ENCODE data around the gene P3H2. TPM values are rescaled to one million over a fixed set of nuclear protein-coding genes. Genes with fewer than 3 reads are reported as not detected.

The P3H2 gene
- total and polyA plus RNA-seq, 7 donors = 0.24 to 3.4 (median 1.2) TPM

- H3K27me3 ChIP-seq (ENCODE audit: insufficient read depth in 3 of 3, low read length in 2 of 3) = peaks cover 0 to 6% (median 0%) of the 10 kb centered on the region in 3 donors
- no peaks in the 10 kb centered on the region for H3K9me3 ChIP-seq
- H3K4me1 ChIP-seq = no peaks in the 10 kb centered on the region
- no peak overlapping the region for H3K27ac ChIP-seq
- H3K36me3 ChIP-seq (ENCODE audit: insufficient read depth in 1 of 2, low read depth in 1 of 2) = no peaks in the 10 kb centered on the region
- TF ChIP-seq CTCF (IDR thresholded peaks at IDR 0.05) = no peak
- DNase-seq (no peak), ATAC-seq (no peak)
- no peak overlapping the region for H3K4me3 ChIP-seq
- intact Hi-C loops (cut with DNase I) = no loop called here
- 82 to 85% (median 83%) methylated on average over 6 of the region's 6 CpGs for WGBS, 3 donors
Observed at GRCh38 chr3:190012784-190013183, 107.9 kb downstream of the P3H2 start.

DNA sequence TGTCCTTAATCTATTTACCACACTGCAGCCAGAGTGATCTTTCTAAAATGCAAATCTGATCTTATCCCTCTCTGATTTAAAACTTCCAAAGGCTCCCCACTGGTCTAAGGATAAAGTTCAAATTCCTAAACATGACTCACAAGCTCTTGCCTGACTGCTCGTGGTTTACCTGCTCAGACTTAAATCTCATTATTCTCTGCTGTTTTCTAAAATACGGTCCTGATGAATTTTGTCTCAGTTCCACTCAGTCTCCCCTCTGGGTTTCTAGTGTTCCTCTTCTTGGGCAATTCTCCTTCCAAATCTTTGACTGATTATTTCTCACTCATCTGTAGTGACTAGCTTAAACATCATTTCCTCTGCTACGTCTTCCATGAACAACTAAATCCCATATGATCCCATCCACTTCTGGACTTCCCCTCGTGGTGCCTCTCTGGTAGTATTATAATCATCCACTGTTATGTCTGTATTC lies 108.3 kb downstream of the P3H2 start:
- no peaks in the 10 kb centered on the region for H3K4me1 ChIP-seq
- TF ChIP-seq CTCF (IDR thresholded peaks at IDR 0.05) = no peak
- peaks cover 0 to 6% (median 0%) of the 10 kb centered on the region in 3 donors for H3K27me3 ChIP-seq (ENCODE audit: insufficient read depth in 3 of 3, low read length in 2 of 3)
- DNase-seq (no peak), ATAC-seq (no peak)
- no peaks in the 10 kb centered on the region for H3K9me3 ChIP-seq
- no peak overlapping the region for H3K4me3 ChIP-seq
- no peaks in the 10 kb centered on the region for H3K36me3 ChIP-seq (ENCODE audit: insufficient read depth in 1 of 2, low read depth in 1 of 2)
- WGBS, 3 donors = 39 to 56% (median 49%) methylated on average over 4 of the region's 4 CpGs
- intact Hi-C loops (cut with DNase I) = no loop called here
- H3K27ac ChIP-seq = no peak overlapping the region

DNA sequence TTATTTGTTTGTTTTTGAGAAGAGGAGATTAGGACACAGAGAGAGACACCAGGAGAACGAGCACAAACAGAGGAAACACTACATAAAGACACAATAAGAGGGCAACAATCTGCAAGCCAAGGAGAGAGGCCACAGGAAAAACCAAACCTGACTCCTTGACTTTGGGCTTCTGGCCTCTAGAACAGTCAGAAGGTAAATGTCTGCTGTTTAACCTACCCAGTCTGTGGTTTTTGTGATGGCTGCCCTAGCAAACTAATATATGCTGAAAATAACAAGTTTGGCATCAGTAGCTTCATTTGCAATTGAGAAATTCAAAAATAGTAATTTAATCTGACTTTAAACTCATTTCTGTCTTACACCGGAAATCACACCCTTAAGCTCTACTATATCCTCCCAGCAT lies 110.2 kb downstream of the P3H2 start:
- Histone ChIP-seq H3K4me3 (no peak overlapping the region), H3K27me3 (ENCODE audit: insufficient read depth in 3 of 3, low read length in 2 of 3) (peaks cover 0 to 6% (median 0%) of the 10 kb centered on the region in 3 donors), H3K36me3 (ENCODE audit: insufficient read depth in 1 of 2, low read depth in 1 of 2) (no peaks in the 10 kb centered on the region), H3K9me3 (no peaks in the 10 kb centered on the region), H3K27ac (no peak overlapping the region), H3K4me1 (no peaks in the 10 kb centered on the region)
- intact Hi-C loops (cut with DNase I) = no loop called here
- ATAC-seq = no peak
- 59 to 83% (median 79%) methylated on average over 2 of the region's 2 CpGs for WGBS, 3 donors
- no peak for TF ChIP-seq CTCF (IDR thresholded peaks at IDR 0.05)
- DNase-seq = no peak

DNA sequence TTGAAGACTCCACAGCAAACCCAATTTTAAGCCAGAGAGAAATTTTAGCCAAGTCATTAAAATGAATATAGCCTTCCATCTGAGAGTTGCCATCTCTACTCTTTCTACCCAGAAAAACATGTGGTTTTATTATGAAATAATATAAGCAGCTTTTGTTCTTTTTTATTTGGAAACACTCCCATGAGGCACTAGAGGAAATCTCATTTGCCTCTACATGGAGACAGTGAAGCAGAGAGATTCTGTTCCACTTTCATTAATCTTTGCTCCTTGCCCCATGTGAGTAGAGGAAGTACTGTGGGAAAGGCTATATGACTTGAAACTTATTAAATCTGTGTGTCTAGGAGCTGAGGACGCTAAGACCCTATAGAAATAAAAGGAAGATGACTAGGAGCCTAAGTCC lies 111.1 kb downstream of the P3H2 start:
- WGBS, 3 donors = 45 to 78% (median 73%) methylated on average over 1 of the region's 1 CpG
- no peaks in the 10 kb centered on the region for H3K4me1 ChIP-seq
- TF ChIP-seq CTCF (IDR thresholded peaks at IDR 0.05) = no peak
- peaks cover 0 to 6% (median 0%) of the 10 kb centered on the region in 3 donors for H3K27me3 ChIP-seq (ENCODE audit: insufficient read depth in 3 of 3, low read length in 2 of 3)
- ATAC-seq (no peak), DNase-seq (no peak)
- intact Hi-C loops (cut with DNase I) = no loop called here
- H3K36me3 ChIP-seq (ENCODE audit: insufficient read depth in 1 of 2, low read depth in 1 of 2) = no peaks in the 10 kb centered on the region
- H3K27ac ChIP-seq = no peak overlapping the region
- no peaks in the 10 kb centered on the region for H3K9me3 ChIP-seq
- H3K4me3 ChIP-seq = no peak overlapping the region

DNA sequence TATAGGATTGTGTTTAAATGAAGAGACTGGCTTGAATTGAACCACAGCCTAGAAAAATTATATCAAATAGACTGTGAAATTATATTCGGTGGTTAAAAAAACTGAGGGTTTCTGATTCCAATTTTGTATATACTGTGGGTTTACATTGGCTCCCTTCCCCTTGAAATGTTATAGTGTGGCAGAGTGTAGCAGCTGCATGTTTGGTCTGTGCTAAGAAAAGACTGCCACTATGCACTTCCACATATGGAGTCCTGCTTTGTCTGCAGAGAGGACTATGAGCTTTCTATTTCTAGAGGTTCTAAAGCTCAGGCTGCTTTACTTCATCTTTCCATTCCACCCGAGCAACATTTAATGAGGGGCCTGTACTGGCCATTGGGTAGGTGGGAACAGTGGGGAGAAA lies 112.3 kb downstream of the P3H2 start:
- H3K27ac ChIP-seq = no peak overlapping the region
- H3K4me3 ChIP-seq = no peak overlapping the region
- ATAC-seq (no peak), DNase-seq (no peak)
- intact Hi-C loops (cut with DNase I) = no loop called here
- no peak for TF ChIP-seq CTCF (IDR thresholded peaks at IDR 0.05)
- 44 to 63% (median 52%) methylated on average over 2 of the region's 2 CpGs for WGBS, 3 donors
- no peaks in the 10 kb centered on the region for H3K36me3 ChIP-seq (ENCODE audit: insufficient read depth in 1 of 2, low read depth in 1 of 2)
- H3K4me1 ChIP-seq = no peaks in the 10 kb centered on the region
- H3K9me3 ChIP-seq = no peaks in the 10 kb centered on the region
- peaks cover 0 to 6% (median 0%) of the 10 kb centered on the region in 3 donors for H3K27me3 ChIP-seq (ENCODE audit: insufficient read depth in 3 of 3, low read length in 2 of 3)
